HG02970 (cell line): Measurements from ENCODE around the gene GMCL2.

Experiments
- ATAC-seq: cut with Tn5 transposase; IDR thresholded peaks from one replicate; pipeline ENCODE4 v1.9.1; 2021; ENCODE audit warnings: mild to moderate bottlenecking, moderate library complexity, moderate number of reproducible peaks; ENCODE audit not compliant: unreplicated experiment, low FRiP score

Gene GMCL2

DNA sequence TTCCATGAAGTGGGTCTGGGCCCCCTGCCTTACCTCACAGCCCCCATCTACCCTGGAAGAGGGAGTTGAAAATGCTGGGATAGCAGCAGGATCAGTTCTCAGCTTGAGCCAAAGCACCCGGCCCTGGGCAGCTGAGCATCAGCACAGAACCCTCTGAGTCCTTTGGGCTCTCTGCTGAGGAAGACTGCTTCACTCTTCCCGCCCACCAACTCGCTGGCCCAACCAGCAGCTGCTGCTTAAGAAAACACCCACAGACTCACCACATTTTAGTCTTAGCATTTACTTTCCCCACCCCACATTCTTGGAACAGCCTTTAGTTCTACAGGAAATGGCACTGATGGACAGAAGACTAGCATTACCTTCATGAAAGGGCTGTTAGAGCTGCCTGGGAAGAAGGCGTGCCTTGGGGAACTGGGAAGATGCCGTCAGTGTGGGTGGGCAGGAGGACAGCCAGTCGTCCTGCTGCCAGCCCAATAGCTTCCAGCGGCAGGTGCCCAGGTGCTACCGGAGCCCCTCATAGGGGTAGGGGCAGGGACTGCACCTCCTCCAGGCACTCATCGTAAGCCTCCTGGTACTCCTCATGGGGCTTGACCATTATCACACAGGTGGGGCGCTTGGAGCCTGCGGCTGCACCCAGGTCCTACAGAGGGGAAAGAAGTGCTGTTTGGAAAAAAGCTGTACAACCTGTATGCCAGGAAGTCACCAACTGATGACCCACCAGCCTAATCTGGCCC lies 37.8 kb downstream of the GMCL2 start:
- ATAC-seq: no peak

DNA sequence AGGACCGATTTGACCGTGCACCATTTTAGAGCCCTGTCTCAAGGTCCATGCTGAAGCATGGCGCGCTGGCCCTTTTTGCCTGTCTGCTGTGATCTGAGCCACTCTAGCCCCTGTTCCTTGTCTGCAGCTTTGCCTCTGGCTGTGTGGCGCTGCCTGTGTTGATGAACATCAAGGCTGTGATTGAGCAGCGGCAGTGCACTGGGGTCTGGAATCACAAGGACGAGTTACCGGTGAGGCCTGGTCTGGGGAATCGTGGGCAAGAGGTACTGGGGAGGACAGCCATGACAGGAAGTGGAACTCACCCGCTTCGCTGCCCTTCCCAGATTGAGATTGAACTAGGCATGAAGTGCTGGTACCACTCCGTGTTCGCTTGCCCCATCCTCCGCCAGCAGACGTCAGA lies 39.8 kb downstream of the GMCL2 start:
- ATAC-seq: no peak

DNA sequence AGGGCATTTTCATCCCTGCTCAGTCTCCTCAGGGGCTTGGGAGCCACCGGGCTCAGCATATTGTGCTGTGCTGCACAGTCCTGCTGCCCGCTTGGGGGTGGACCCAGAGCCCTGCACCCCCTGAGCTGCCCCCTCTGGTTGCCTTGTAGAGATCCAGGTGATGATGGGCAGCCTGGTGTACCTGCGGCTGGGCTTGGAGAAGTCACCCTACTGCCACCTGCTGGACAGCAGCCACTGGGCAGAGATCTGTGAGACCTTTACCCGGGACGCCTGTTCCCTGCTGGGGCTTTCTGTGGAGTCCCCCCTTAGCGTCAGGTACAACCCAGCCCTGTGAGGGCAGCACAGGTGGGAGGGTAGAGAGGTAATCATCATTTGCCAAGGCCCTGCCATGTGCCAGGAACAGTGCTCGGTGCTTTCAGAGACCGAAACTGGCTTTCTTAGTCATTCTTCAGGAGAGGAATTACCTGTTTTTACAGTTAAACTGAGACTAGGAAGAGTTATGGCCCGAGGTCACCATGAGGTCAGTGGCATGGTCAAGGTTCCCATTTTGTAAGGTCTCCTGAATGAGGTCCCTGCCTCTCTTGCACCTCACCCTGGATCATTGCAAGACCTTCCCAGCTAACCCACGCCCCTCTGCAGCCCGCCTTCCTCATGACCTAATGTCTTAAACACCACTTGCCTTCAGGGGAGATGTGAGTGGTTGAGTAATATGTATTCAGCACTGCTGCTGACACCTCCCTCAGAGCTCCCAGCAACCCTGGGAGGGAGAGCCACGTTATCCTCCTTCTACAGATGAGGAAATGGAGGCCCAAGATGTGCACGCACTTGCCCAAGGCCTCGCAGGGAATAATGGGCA lies 41.0 kb downstream of the GMCL2 start:
- ATAC-seq: no peak

DNA sequence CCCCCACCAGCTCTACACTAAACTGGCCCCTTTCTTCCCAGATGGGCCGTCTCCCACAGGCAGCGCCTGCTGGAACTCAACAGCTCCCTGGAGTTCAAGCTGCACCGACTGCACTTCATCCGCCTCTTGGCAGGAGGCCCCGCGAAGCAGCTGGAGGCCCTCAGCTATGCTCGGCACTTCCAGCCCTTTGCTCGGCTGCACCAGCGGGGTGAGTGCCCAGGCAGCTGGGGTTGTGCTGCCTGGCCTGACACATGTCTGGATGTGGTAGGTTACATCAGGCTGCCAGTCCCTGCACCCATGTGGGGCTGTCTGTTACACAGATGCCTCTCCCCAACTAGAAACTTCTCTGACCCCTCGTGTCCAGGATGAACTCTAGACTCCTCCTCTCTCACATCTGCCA lies 43.3 kb downstream of the GMCL2 start:
- no peak for ATAC-seq

DNA sequence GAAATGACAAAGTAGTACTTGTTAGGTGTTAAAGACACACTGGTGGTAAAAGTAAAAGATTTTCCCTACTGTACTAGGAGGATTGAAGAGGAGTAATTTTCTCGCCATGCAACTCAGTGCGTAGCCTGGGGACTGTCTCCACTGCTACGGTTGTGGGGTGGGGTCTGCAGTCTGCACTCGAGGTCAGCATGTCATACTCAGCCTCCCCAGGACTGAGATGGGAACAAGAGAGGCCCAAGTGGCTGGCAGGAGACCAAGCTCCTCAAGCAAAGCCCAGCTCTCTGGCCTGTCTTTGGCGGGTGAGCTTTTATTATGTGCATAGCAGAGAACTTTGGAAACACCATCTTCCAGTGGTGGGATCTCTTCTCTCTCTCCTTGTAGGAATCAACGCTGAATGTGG lies 43.9 kb downstream of the GMCL2 start:
- no peak for ATAC-seq

DNA sequence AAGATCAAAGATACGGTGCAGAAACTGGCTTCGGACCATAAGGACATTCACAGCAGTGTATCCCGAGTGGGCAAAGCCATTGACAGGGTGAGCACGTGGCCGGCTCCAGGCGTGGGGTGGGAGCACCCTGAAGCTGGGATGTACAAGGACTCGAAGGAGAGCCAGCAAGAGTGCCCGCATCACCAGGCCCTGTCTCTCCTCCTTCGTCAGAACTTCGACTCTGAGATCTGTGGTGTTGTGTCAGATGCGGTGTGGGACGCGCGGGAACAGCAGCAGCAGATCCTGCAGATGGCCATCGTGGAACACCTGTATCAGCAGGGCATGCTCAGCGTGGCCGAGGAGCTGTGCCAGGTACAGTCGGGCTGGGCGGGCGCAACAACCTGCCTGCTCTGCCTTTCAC lies 44.5 kb downstream of the GMCL2 start:
- ATAC-seq: no peak

DNA sequence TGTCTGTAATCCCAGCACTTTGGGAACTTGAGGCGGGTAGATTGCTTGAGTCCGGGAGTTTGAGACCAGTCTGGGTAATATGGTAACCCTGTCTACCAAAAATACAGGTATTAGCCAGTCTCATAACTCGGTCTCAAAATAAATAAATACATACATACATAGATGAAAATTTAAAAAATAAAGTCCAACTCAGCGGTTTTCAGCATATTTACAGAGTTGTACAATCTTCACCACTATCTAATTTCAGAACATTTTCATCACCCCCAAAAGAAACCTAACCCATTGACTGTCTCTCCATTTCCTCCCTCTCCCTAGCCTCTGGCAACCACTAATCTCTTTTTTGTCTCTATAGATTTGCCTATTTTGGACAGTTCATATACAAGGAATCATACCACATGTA lies 45.6 kb downstream of the GMCL2 start:
- no peak for ATAC-seq

DNA sequence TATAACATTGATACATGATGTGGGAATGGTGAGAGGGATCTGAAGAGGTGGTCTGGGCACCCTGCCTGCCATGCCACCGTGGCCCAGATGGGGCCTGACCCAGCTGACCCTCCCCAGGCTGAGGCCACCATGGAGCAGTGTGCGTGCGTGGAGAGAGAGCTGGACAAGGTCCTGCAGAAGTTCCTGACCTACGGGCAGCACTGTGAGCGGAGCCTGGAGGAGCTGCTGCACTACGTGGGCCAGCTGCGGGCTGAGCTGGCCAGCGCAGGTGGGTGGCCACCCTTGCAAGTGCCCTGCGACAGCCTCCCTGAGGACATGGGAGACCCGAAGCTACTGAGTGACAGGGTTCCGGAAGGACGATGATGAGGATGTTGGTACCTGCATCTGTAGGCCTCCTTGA lies 49.2 kb downstream of the GMCL2 start:
- no peak for ATAC-seq

DNA sequence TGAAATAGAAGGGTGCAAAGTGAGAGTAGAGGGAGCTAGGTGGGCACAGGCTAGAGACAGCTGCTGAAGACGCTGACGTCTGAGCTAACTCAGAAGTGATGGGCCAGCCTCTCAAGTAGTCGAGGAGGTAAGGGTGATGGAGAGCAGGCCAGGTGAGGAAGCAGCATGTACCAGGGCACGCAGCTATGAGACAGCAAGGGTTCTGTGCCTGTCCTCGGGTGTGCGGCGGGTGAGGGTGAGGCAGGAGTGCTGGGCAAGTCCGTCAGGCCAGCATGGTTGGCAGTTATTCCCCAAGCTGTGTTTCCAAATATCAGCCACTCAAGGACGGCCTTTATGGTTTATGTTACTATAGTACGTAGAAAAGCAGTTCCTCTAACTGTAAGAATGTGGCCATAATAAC lies 50.2 kb downstream of the GMCL2 start:
- ATAC-seq: no peak
